Measurements from ENCODE around the gene MDC1.

The MDC1 gene

DNA sequence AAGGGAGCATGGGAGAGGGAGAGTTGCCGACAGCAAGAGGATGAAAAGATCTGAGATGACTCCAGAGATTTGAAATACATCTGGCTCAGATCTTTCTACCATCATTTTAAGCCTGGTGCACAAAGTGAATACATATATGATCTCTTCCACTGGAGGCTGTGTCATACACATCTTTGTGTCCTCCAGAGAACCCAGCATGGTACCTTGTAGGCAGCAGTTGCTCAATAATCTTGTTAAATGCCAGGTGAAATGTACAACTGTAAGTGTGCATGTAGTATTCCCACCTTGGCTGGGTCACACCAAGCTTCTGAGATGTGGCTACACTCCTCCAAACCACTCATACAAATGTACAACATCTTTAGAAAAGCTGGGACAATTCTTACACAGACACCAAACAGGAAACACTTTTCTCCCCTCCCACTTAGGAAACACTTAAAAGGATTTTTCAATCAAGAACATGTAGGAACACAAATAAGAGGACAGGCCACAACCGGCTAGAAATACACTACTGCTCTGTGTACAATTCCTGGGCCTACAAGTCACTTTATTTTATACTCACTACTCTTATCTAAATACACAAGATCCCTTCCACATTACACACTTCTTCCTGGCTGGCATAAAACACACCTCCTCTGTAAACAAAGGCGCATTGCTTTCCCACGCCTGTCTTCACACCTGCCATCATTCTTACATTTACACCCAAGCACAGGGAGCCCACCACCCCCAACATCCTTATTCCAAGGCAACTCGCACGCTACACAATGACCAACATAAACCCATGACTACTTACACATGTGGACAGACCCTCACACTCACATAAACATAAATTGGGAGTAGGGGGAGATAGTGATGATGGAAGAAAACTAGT, 31.1 kb upstream of the MDC1 start:
- no peak for ATAC-seq

DNA sequence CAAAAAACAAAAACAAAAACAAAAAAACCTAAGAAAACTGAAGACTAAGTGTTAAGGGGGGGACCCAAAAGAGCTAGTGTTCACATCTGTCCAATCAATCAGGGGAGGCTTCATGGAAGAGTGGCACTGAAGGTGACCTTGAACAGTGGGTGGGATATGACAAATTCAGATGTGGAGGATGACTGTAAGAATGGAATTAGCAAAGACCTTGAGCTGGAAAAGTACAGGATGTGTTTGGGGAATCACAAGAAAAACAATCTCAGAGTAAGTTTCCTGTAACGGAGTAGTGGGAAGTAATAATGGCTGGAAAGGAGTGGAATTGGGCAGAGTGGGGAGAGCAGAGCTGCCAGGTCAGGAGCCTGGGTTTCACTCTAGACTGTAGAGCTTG, 30.2 kb upstream of the MDC1 start:
- no peak for ATAC-seq

DNA sequence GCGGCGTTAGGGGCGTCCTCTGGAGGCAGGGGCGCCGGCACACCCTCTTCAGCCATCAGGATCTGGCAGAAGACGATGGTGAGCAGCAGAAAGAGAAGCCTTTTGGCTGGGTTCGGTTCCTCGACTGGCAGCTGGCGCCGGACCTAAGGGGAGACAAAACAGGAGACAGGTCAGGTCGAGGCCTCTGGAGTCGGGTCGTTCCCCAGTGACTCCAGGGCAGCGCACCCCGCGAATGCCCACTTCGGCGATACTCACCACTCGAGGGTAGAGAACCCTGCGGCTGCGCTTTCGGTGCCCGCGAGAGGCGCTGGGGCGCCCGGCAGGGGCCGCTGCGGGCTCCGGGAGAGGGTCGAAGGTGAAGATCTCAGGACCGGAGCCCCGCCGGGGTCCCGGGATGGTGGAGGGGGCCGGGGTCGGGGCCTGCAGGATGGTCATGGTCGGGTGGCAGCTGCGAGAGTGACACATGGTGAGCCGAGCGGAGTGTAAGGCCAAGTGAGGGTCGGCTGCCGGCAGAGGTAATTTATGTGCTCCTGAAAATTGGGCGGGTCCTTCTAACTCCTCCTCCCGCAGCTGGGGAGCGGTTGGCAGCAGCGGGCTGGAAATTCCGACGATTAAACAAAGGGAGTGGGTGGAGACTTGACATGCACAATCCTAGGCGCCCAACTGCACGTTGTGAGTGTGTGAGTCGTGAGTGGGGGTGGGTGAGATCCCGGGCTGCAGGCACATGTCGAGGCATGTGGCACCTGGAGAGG, 27.1 kb upstream of the MDC1 start, which contains the start of gene IER3:
TSS of gene IER3 (minus strand) at position 494 of the 752 bp plus-strand sequence. CDS start at position 465, 29 bp downstream.
- ATAC-seq = peak; percentile 61 to 67

DNA sequence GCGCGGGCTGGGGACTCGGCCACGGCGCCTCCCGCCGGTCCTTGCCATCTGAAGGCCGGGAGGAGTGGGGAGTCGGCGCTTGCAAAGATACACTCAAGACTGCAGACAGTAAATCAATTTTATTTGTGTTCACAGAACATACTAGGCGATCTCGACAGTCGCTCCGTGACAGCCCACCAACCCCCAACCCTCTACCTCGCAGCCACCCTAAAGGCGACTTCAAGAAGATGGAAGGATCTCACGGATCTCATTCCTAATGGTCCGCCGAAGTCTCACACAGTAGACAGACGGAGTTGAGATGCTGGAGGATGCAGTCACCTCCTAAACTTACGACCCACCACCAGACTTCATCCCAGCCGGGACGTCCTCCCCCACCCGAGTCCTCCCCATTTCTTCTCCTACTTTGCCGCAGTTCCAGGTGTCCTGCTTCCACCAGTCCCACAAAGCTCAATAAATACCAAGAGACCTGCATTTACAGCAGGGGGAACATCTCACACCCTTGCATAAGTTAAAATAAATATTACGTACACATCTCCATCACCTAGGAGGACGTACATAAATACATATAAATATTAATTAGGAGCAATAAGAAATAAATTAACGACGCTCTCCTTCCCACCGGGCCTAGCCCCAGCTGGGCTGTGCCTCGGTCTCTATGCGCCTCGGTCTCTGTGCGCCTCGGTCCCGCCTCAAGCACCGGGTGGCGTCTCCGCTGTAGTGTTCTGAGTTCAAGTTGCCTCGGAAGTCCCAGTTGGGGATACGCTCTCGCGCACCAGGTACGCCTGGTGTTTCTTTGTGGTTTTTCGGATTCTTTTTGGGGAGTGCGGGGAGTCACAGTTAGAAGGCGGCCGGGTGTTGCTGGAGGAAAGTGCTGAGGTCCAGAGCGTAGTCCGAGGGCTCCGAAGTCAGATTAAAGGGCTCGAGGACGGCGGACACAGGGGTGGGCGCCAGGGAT, 26.3 kb upstream of the MDC1 start:
- ATAC-seq = peak in 1 of 2 donors; percentile 2

DNA sequence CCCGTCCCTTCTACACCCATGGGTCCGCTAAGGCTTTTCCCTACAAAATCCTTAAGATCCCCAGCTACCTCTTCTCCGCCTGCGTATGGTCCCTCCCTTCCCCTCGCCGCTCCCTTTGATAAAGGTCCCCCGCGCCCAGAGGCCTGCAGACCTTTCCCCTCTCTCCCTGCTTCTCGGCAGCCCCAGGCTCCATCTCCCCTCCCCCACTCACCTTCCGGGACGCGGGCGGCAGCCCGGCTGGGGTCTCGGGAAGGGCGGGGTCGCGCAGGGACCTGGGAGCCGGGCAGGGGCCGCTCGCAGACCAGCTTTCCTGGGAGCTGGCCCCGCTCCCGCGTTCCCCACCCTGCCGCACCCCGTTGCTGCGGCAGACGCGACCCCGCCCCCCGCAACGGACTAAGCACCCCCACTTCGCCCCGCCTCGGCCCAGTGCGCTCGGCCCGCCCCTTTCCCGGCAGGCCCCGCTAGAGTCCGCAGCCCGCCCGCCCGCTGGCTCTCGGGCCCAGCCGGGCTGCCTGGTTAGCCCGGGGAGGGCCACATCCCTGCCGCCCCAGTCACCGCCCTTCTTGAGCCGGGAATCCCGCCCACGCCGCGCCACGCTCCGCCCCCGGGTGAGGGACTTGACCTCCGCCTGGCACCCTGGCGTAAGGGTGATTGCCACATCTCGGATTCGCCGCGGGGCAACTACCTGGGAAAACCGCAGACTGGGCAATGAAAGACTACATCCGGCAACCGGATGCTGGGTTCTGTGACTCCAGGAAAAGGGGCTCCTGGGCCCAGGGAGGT, 25.4 kb upstream of the MDC1 start, which contains the start of gene FLOT1:
TSS of gene FLOT1 (minus strand) at position 372 of the 783 bp plus-strand sequence. CDS start 498 bp downstream, outside the sequence.
- peak; percentile 71 to 75 for ATAC-seq

DNA sequence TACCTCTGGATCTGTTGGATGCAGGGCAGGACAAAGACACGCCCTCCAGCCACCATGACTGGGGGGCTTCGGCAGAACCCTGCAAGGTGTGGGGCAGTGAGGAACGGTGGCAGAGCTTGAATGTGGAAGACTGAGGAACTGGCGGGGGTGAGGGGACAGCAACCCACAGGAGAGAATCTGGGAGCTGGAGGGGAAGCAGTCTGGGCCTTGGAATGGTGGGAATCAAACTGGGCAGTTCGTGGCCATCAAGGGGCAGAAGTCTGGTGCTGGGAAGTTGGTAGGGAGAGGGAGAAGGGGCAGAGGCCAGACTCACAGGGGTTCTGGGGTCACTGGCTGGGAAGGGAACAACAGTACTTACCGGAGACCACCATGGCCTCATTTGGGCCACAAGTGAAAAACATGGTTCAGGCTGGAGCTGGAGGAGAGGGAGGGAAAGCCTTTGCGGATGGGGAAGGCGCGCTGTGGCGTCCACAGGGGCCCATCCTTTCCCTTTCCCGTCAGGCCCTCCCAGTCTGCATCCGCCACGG, 24.8 kb upstream of the MDC1 start:
- no peak for ATAC-seq

DNA sequence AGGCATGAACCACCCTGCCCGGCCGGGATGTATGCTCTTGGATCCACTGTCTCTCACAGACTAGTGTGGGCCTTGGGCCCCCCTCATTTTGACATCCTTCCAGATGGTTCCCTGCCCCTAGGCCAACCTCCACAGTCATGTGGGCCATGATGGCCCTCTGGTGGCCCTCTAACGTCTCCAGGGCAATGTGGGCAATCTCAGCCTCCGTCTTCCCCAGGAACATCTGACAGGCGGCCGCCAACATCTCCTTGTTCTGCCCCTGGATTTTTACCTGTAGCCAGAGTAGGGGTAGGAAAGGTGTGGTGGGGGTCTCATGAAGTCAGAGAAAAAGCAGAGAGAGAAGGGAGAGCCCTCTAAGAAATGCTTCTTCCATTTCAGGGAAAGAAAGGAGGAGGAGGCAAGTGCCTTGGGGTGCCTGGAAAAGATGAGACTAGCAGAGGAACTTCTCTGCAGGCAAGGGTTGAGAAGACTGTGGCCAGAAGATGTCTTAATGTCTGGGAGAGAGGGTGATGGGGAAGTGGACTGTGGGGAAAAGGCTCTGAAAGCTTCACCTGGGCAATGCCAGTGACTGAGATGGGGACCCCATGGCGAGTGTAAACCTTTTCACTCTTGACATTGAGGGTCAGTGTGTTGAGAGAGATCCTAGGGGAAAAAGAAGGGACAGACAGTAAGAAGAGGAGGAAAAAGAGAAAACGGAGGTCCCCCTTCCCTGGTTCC, 24.1 kb upstream of the MDC1 start:
- no peak for ATAC-seq

DNA sequence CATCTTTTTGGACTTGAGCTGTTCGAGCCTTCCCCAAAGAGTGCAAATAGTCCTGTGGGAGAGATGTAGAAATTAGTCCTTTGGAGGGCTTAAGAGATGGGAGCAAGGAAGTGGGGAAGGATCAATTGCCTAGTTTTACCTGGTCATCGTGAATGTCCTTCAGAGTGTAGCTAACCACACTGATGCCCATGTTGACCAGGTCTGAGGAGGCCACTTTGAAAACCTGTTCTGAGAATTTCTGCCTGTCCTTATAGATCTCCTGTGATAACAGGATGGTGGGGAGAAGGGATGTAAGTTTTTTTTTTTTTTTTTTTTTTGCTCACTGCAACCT, 23.4 kb upstream of the MDC1 start:
- ATAC-seq = no peak

DNA sequence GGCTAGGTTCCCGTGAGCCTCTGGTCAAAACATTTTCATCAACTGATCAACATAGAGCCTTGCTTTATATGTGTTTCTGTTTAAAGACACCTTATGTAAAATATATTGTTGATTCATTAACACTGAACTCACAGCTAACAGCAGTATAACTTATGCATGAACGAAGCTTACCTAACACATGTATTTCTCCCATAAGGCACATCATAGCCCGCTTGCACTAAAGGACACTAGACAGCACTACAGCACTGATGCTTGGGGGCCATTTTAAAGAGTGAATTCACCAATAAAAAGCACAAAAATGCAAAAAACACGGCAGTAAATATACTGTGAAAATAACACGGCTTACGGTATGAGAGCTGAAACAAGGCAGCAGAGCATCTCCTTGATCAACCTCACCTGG, 21.5 kb upstream of the MDC1 start:
- ATAC-seq = no peak

DNA sequence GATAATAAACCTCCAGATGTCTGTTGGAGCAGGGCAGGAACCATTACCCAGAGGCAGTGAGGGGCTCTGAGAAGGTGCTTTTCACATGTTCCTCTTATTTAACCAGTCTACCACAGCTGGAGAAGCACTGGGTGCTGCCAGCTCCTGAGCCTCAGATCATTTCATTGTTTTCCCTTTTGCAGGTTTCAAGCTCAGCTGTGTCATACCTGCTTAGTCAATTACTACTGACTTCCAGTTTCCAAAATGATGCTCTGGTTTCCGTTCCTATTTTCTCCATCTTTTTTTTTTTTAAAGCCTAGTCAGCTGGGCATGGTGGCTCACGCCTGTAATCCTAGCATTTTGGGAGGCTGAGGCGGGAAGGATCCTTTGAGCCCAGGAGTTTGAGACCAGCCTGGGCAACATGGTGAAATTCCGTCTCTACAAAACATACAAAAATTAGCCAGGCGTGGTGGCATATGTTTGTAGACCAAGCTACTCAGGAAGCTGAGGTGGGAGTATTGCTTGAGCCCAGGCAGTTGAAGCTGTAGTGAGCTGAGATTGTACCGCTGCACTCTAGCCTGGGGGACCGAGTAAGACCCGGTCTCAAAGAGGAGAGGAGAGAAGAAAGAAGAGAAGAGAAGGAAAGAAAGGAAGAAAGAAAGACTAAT, 18.7 kb upstream of the MDC1 start:
- ATAC-seq = peak; percentile 40 to 47

DNA sequence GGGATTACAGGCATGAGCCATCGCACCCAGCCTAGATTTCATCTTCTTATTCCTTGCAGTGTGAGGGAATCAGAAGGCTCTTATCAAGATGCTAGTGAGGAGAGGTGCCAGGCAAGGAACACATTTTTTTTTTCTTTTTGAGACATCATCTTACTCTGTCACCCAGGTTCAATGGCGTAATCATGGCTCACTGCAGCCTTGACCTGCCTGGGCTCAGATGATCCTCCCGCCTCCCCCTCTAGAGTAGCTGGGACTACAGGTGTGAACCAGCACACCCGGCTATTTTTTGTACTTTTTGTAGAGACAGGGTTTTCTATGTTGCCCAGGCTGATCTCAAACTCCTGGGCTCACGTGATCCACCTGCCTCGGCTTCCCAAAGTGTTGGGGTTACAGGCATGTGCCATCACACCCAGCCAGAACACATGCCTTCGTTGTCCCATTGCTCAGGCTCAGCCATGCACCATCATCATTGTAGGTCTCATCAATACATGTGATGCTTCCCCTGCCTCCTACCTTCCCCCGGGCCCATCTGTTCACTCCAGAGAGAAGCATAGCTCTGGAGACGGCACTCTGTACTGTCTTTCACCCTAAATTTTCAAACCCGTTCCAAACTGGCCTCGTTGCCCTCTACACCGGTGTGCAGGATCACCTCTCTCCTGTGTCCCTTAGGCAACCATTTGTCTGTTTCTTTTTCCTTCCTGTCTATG, 15.3 kb upstream of the MDC1 start:
- ATAC-seq = no peak

DNA sequence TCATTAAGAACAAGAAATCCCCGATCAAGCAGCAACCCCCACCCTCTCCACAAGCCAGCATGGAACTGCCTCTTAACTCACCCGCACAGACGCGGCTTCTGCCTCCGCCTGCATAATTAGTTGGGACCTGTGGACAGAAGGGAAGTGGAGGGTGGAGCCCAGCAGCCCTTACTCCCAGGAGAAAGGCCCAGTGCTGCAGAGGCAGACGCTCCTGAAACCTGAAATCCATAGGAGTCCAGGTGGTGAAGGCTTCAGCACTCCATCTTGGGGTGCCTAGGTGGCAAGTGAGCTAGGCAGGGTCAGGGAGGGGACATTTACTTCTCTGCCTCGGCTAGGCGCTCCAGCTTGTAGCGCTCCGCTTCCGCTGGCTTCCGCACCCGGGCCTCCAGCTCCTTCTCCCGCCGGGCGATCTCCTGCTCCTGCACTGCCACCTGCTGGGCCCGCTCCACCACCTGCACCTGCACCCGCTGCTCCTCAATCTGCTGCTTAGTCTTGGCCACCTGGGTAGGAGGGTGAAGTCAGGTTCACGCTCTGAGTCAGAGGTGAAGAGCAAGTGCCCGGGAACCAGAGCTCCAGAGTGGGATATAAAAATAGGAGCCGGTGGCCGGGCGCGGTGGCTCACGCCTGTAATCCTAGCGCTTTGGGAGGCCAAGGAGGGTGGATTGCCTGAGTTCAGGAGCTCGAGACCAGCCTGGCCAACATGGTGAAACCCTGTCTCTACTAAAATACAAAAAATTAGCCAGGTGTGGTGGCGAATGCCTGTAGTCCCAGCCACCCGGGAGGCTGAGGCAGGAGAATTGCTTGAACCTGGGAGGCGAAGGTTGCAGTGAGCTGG, 13.7 kb upstream of the MDC1 start:
- ATAC-seq = peak; percentile 90

DNA sequence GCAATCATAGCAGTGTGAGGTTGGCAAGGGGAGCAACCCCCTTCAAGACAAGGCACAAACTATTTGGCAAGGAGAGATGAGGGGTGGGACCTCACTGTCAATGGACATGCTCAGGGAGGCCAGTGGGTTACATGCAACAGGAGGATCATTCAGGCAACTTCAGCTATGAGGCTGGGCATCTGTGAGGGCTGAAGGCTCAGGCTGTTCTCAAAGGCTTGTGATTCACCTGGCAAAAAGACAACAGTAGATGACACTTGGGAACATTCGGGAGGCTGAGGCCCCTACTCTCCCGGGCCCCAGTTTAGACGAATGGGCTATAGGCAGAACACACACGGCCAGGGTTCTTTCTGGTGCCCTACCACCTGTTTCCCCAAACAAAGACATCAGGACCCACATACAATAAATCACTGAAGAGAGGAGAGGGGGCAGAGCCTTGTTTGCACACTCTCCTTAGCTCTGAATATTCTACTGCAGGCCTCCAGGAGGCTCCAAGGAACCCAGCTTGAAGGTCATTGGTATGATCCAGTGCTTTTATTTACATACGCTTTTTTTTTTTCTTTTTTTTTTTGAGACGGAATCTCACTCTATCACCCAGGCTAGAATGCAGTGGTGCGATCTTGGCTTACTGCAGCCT, 11.0 kb upstream of the MDC1 start:
- ATAC-seq = no peak

DNA sequence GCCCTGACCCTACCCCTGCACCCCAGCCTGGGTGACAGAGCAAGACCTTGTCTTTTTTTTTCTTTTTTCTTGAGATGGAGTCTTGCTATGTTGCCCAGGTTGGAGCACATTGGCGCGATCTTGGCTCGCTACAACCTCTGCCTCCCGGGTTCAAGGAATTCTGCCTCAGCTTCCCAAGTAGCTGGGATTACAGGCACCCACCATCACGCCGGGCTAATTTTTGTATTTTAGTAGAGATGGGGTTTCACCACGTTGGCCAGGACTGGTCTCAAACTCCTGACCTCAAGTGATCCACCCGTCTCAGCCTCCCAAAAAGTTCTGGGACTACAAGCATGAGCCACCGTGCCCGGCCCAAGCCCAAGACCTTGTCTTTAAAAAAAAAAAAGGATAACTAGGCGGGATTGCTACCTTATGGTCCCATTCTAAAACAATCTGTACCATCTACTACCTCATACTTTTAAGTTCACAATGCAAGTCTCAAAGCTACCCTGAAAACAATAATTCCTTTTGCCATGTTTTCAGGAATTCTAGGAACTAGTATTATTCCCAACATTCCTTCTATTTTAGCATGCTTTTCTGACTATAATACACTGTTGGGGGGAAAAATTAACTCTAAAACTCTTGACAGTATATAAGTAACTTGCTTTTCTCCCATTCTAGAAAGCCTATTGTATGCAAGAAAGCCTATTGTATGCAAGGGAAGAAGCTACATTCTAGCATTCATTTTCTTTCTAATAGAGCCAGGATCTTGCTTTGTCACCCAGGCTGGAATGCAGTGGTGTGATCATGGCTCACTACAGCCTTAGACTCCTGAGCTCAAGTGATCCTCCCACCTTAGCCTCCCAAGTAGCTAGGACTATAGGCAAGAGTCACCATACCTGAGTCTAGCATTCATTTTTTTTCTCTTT, 9.7 kb upstream of the MDC1 start:
- ATAC-seq = no peak

DNA sequence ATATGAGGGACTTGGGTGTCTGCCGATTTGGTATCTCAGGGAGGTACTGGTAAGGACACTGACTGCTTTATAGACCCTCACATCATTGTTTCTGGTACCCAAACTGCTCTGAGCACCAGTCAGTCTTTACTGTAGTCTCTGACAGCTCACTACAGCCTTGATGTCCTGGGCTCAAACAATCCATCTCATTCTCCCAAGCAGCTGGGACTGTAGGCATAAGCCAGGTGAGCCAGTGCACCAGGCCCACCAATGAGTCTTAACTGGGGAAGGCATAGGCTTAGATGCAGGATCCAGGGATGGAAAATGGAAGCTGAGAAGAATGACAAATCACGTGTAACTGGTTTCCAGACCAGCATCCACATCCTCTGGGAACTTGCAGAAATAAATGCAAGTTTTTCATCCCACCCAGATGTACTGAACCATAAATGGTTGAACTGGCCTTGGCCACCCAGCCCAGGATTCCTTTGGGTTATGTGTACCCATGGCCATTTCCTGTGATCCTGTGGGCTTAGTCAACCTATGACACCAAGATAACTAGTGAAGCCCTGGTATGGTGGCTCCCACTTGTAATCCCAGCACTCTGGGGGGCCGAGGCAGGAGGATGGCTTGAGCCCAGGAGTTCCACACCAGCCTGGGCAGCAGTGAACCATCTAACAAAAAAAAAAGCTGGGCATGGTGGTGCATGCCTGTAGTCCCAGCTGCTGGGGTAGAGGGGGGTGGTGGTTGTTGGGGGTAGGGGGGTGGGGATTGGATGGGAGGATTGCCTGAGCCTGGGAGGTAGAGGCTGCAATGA, 8.8 kb upstream of the MDC1 start:
- ATAC-seq = no peak

Measured in activated CD4-positive, CD25-positive, alpha-beta regulatory T cell treated with anti-CD3 and anti-CD28 coated beads, Interleukin-2, amount 50 U/mL, for 24 hours (primary cell).